GM19467 (cell line): ENCODE results near the gene ANO9.
"Not testable (repeated sequence)": the region's sequence is repeated elsewhere in the genome, so short reads cannot be mapped to it uniquely, and the experiment has no call there.

Experiments used
- ATAC-seq: cut with Tn5 transposase; IDR thresholded peaks from one replicate; pipeline ENCODE4 v1.9.1; 2021; ENCODE audit warnings: mild to moderate bottlenecking, moderate library complexity; ENCODE audit not compliant: unreplicated experiment

ANO9 gene

GRCh38 chr11:472272-472671 lies 30.5 kb upstream of the ANO9 start:
- ATAC-seq = no peak

- no peak for ATAC-seq
Observed at GRCh38 chr11:471468-472145, 29.8 kb upstream of the ANO9 start.

- no peak for ATAC-seq
Observed at GRCh38 chr11:469684-470560, 28.1 kb upstream of the ANO9 start.

GRCh38 chr11:469026-469683 lies 27.3 kb upstream of the ANO9 start:
- not testable (repeated sequence) for ATAC-seq

- ATAC-seq = no peak
Observed at GRCh38 chr11:468493-468892, 26.7 kb upstream of the ANO9 start.

- ATAC-seq = no peak
Observed at GRCh38 chr11:468036-468435, 26.2 kb upstream of the ANO9 start.

- no peak for ATAC-seq
Observed at GRCh38 chr11:465896-466530, 24.2 kb upstream of the ANO9 start.

GRCh38 chr11:464316-464715 lies 22.5 kb upstream of the ANO9 start:
- no peak for ATAC-seq

GRCh38 chr11:462107-462890 lies 20.5 kb upstream of the ANO9 start:
- ATAC-seq = no peak

GRCh38 chr11:461626-462025 lies 19.8 kb upstream of the ANO9 start:
- ATAC-seq = no peak

GRCh38 chr11:460331-461199 lies 18.8 kb upstream of the ANO9 start:
- ATAC-seq = no peak

GRCh38 chr11:459511-460220 lies 17.9 kb upstream of the ANO9 start:
- ATAC-seq = no peak

- ATAC-seq = no peak
Observed at GRCh38 chr11:457111-457760, 15.4 kb upstream of the ANO9 start.

- no peak for ATAC-seq
Observed at GRCh38 chr11:456533-456932, 14.7 kb upstream of the ANO9 start.

- no peak for ATAC-seq
Observed at GRCh38 chr11:455566-456147, 13.8 kb upstream of the ANO9 start.

GRCh38 chr11:454801-455565 lies 13.2 kb upstream of the ANO9 start:
- ATAC-seq = no peak

- no peak for ATAC-seq
Observed at GRCh38 chr11:454043-454442, 12.2 kb upstream of the ANO9 start.
